UCSD-AML1 (cell line): Measurements from ENCODE around the gene CCND1.
"Not testable (repeated sequence)": the region's sequence is repeated elsewhere in the genome, so short reads cannot be mapped to it uniquely, and the experiment has no call there.

Experiments
- DNase-seq: peaks from one replicate; lab custom pipeline; 2025; ENCODE audit not compliant: unreplicated experiment; lab: John Stamatoyannopoulos, UW

The CCND1 gene

DNA sequence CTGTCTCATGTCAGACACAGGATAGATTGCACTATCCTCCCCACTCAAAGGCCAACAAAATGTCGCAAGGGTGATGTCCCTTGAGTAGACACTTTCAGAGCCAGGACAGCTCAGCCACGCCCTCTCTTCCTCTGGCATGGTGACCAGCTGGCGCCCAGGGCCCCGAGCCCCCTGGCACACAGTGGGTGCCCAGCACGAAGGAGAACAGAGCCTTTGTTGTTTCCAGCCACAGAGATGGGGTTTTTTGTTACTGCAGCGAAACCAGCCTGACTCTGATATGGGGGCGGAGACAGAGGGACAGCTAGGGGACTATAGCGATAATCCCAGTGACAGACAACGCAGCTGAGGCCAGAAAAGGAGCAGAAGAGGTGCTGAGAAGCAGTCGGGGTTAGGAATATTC is 23.3 kb upstream of the CCND1 start:
- DNase-seq: no peak

GRCh38 chr11:69618237-69618636 is 22.7 kb upstream of the CCND1 start:
- no peak for DNase-seq

DNA sequence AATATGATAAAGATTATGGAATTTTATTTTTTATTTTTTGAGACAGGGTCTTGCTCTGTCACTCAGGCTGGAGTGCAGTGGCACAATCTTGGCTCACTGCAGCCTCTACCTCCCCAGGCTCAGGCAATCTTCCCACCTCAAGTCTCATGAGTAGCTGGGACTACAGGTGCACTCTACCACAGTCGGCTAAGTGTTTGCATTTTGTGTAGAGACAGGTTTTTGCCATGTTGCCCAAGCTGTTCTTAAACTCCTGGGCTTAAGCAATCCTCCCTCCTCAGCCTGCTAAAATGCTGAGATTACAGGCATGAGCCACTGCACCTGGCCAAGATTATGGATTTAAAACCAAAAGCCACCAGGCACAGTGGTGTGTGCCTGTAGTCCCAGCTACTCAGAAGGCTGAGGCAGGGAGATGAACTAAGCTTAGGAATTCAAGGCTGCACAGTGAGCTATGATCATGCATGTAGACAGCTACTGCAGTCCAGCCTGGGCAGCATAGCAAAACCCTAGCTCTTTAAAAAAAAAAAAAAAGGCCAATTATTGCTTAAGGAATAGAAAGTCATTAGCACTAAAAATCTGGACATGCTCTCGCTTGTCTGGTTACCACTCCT is 20.2 kb upstream of the CCND1 start:
- DNase-seq: no peak

- not testable (repeated sequence) for DNase-seq
Observed at GRCh38 chr11:69622097-69622681, 18.8 kb upstream of the CCND1 start.

DNA sequence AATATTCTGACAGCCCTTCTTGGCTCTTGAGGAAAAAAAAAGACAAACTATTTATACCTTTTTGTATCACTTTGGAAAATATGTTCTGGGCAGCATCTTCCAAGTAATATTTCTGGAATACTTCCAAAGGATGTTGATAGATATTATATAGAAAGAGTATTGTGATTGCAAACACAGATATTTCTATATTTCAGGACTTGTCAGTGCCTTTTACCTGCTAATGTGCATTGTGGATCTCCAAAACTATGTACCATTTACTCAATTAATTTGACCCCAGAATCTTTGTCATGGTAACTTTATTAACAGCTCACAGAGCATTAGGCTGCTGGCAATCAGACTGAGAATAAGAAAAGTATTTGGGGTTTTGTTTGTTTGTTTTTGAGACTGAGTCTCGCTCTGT is 16.7 kb upstream of the CCND1 start:
- no peak for DNase-seq

- no peak for DNase-seq
Observed at GRCh38 chr11:69625476-69625875, 15.5 kb upstream of the CCND1 start.

- DNase-seq: no peak
Observed at GRCh38 chr11:69627551-69627950, 13.4 kb upstream of the CCND1 start.

DNA sequence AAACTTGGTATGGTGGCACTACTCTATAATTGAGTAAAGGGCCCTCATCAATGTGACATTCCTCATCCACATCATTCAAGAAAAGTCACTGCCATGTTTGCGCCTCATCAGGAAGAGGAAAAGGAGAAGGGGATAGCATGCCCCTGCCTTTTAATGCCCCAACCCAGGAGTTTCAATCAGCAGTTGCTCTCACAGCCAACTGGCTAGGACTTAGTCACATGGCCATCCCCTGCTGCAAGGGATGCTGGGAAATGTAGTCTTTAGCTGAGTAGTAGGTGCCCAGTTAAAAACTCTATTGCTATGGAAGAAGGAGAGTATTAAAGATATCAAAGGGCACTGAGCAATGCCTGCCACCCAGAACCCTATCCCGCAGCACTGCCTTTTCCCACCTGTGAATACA is 10.9 kb upstream of the CCND1 start:
- no peak for DNase-seq

DNA sequence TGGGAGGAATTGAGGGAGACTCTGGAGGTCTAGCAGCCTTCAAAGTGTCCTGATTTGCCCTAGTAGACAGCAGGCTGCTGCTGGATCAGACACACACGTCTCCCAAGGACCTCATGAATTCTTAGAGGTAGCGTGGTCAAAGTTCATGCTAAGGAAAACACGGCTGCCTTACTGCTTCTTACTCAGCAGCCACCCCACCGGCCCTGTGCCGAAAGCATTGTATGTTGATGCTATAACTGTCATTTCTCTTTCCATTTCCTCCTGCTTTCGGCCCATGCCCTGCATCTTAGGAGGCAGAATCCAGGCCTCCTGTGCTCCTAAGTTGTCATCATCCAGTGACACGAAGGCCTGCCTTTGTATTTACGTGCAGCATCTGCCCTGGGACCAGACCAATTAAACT is 10.5 kb upstream of the CCND1 start:
- no peak for DNase-seq

GRCh38 chr11:69632900-69633299 is 8.1 kb upstream of the CCND1 start:
- no peak for DNase-seq

DNA sequence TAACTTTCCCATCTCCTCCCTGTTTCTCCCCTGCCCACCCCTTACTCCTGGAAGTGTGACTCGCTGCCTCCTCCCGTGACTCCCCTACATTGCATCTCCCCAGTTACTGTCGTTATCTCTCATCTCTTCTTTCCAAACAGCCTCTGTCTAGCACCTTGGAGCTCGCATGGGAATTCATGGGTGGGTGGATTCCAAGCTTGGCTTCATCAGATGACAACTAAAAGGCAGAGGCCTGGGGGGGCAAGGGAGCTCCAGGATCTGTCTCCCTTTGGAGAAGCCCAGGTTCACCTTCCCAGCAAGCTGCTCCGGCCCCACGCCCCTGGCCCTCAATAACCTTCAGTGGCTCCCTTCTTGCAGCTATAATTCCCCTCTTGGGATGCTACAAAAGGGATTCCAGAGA is 6.9 kb upstream of the CCND1 start:
- DNase-seq: no peak

- DNase-seq: no peak
Observed at GRCh38 chr11:69634590-69634989, 6.4 kb upstream of the CCND1 start.

DNA sequence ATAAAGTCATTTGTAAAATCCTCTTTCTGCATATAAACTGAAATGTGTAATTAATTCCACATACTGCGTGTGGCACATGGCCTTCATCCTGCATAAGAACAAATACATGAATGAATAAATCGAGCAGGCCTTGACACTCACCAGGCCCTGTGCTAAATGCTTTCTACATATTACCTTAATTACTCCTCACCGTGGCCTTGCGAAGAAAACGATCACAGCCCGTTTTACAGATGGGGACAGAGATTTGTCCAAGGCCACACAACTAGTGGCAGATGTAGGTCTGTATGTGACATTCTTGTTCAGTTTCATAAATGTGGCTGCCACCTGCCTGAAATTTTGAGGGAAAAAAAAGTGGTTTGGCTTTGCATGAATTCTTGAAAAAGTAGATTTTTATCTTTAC is 5.8 kb upstream of the CCND1 start:
- no peak for DNase-seq

- DNase-seq: no peak
Observed at GRCh38 chr11:69635804-69636511, 5.0 kb upstream of the CCND1 start.

DNA sequence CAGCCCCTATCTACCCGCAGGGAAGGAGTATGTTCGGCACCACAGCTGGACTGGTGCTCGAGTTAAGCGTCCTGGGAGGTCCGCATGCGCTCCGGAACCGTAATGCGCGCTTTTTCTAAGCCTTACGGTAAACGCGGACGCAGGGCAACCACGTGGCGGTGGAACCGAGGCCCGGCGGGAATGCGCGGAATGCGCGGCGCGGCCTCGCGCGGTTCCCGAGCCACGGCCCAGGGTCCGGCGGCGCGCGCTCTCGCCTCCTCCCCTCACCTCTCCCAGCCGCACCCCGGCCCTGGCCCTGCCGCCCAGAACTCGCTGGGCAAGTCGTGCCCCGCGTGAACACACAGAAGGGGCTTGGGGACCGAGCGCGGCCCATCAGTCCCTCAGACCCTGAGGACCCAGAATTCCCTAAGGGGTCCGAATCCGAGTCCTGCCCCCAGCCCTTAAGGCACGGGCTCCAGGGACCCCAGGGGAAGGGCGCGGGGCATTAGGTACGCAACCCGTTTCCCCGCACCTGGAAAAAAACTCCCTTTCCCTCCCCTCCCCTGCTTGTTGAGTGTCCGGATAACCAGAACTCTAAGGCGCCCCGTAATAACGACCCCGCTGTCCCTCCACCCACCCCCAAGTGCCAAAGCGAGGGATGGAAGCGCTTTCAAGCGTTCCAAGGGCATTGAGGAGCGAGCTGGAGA is 4.3 kb upstream of the CCND1 start:
- DNase-seq: no peak

DNA sequence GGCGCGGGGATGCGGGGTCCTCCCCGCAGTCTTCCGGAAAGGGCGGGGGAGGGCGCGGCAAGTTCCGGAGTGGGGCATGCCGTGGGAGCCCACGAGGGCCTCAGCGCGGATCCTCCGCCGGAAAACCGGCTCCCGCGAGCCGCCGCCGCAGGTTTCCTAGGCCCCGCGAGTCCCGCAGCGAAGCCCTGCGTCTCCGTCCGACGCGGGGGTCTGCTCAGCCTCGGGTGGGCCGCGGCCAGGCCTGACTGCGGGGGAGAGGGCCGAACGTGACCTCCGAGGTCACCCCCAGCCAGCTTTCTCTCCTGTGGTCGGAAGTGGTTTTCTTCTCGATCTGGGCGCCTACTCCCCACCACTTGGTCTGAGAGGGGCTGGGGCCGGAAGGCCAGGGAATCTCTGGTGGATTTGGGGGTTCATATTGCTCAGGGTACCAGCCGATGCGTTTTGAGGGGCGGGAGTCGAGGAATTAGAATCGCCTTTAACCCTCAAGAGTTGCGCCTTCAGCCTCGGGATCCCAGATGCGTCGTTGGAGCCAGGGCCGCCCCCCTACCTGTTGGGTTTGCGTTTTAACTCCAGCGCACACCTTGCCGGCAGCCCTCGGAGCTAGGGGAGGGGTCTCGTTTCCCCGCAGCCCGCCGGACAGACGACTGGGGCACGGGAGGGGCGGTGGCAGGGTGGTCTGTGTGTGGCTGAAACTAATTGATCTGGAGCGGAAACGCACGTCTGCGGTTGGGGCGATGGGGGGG is 3.6 kb upstream of the CCND1 start:
- DNase-seq: no peak

- DNase-seq: peak; percentile 31
Observed at GRCh38 chr11:69637941-69638871, 2.8 kb upstream of the CCND1 start.

DNA sequence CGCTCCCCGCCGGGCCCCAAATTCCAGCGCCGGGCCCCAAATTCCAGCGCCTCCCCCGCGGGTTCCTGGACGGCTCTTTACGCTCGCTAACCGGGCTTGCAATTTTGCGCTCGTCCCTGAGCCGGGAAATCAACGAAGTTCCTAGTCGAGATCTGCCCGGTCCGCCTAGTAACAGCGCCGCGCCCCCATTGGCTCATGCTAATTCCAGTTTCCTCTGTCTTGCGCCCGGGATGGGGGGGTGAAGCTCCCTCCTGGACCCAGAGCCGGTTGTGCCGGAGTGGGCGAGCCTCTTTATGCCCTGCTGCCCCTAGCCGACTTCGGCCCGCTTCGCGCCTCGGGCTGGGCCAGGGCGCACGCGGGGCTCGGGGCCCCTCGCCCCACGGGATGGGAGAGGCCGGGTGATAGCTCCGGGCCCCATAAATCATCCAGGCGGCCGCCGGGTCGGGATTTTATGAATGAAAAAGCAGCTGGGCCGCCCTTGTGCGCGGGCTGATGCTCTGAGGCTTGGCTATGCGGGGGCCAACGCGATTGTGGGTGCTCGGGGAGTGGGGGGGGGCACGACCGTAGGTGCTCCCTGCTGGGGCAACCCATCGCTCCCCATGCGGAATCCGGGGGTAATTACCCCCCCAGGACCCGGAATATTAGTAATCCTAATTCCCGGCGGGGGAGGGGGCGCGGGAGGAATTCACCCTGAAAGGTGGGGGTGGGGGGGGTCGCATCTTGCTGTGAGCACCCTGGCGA is 1.8 kb upstream of the CCND1 start:
- DNase-seq: peak; percentile 80

DNA sequence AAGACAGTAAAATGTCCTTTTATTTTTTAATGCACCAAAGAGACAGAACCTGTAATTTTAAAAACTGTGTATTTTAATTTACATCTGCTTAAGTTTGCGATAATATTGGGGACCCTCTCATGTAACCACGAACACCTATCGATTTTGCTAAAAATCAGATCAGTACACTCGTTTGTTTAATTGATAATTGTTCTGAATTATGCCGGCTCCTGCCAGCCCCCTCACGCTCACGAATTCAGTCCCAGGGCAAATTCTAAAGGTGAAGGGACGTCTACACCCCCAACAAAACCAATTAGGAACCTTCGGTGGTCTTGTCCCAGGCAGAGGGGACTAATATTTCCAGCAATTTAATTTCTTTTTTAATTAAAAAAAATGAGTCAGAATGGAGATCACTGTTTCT is 1.1 kb upstream of the CCND1 start:
- DNase-seq: no peak
